ENCODE data around the gene KLF15.

Gene KLF15

GRCh38 chr3:126319701-126320295 is 37.4 kb downstream of the KLF15 start:
- no peak overlapping the region for H3K9ac ChIP-seq (ENCODE audit: low read length)
- no peak overlapping the region for H3K4me3 ChIP-seq (ENCODE audit: low read length)
- no peaks in the 10 kb centered on the region for H3K9me3 ChIP-seq (ENCODE audit: control insufficient read depth, low read length)
- H3K36me3 ChIP-seq (ENCODE audit: control insufficient read depth, insufficient read depth, low read length): no peaks in the 10 kb centered on the region
- H3K4me1 ChIP-seq (ENCODE audit: control insufficient read depth, insufficient read depth, low read length): no peaks in the 10 kb centered on the region
- no peaks in the 10 kb centered on the region for H3K27me3 ChIP-seq (ENCODE audit: control insufficient read depth, insufficient read depth, low read length)

- H3K27me3 ChIP-seq (ENCODE audit: control insufficient read depth, insufficient read depth, low read length): no peaks in the 10 kb centered on the region
- no peak overlapping the region for H3K4me3 ChIP-seq (ENCODE audit: low read length)
- H3K9ac ChIP-seq (ENCODE audit: low read length): no peak overlapping the region
- no peaks in the 10 kb centered on the region for H3K36me3 ChIP-seq (ENCODE audit: control insufficient read depth, insufficient read depth, low read length)
- H3K9me3 ChIP-seq (ENCODE audit: control insufficient read depth, low read length): no peaks in the 10 kb centered on the region
- no peaks in the 10 kb centered on the region for H3K4me1 ChIP-seq (ENCODE audit: control insufficient read depth, insufficient read depth, low read length)
These were observed 39.9 kb downstream of the KLF15 start for GRCh38 chr3:126317029-126317996.

GRCh38 chr3:126316501-126316939 is 40.7 kb downstream of the KLF15 start:
- Histone ChIP-seq H3K4me3 (ENCODE audit: low read length) (no peak overlapping the region), H3K9me3 (ENCODE audit: control insufficient read depth, low read length) (no peaks in the 10 kb centered on the region), H3K36me3 (ENCODE audit: control insufficient read depth, insufficient read depth, low read length) (no peaks in the 10 kb centered on the region), H3K9ac (ENCODE audit: low read length) (no peak overlapping the region), H3K4me1 (ENCODE audit: control insufficient read depth, insufficient read depth, low read length) (no peaks in the 10 kb centered on the region), H3K27me3 (ENCODE audit: control insufficient read depth, insufficient read depth, low read length) (no peaks in the 10 kb centered on the region)

- Histone ChIP-seq H3K9ac (ENCODE audit: low read length) (no peak overlapping the region), H3K9me3 (ENCODE audit: control insufficient read depth, low read length) (no peaks in the 10 kb centered on the region), H3K4me1 (ENCODE audit: control insufficient read depth, insufficient read depth, low read length) (no peaks in the 10 kb centered on the region), H3K36me3 (ENCODE audit: control insufficient read depth, insufficient read depth, low read length) (no peaks in the 10 kb centered on the region), H3K4me3 (ENCODE audit: low read length) (no peak overlapping the region), H3K27me3 (ENCODE audit: control insufficient read depth, insufficient read depth, low read length) (no peaks in the 10 kb centered on the region)
These were observed 41.2 kb downstream of the KLF15 start for GRCh38 chr3:126316031-126316461.

GRCh38 chr3:126314790-126315658 is 42.2 kb downstream of the KLF15 start:
- no peak overlapping the region for H3K9ac ChIP-seq (ENCODE audit: low read length)
- no peaks in the 10 kb centered on the region for H3K9me3 ChIP-seq (ENCODE audit: control insufficient read depth, low read length)
- H3K27me3 ChIP-seq (ENCODE audit: control insufficient read depth, insufficient read depth, low read length): no peaks in the 10 kb centered on the region
- no peaks in the 10 kb centered on the region for H3K36me3 ChIP-seq (ENCODE audit: control insufficient read depth, insufficient read depth, low read length)
- no peak overlapping the region for H3K4me3 ChIP-seq (ENCODE audit: low read length)
- no peaks in the 10 kb centered on the region for H3K4me1 ChIP-seq (ENCODE audit: control insufficient read depth, insufficient read depth, low read length)

GRCh38 chr3:126314305-126314789 is 42.9 kb downstream of the KLF15 start:
- no peak overlapping the region for H3K9ac ChIP-seq (ENCODE audit: low read length)
- H3K27me3 ChIP-seq (ENCODE audit: control insufficient read depth, insufficient read depth, low read length): no peaks in the 10 kb centered on the region
- H3K4me1 ChIP-seq (ENCODE audit: control insufficient read depth, insufficient read depth, low read length): no peaks in the 10 kb centered on the region
- no peaks in the 10 kb centered on the region for H3K9me3 ChIP-seq (ENCODE audit: control insufficient read depth, low read length)
- no peak overlapping the region for H3K4me3 ChIP-seq (ENCODE audit: low read length)
- no peaks in the 10 kb centered on the region for H3K36me3 ChIP-seq (ENCODE audit: control insufficient read depth, insufficient read depth, low read length)

- H3K9ac ChIP-seq (ENCODE audit: low read length): no peak overlapping the region
- H3K36me3 ChIP-seq (ENCODE audit: control insufficient read depth, insufficient read depth, low read length): no peaks in the 10 kb centered on the region
- H3K4me1 ChIP-seq (ENCODE audit: control insufficient read depth, insufficient read depth, low read length): no peaks in the 10 kb centered on the region
- H3K9me3 ChIP-seq (ENCODE audit: control insufficient read depth, low read length): no peaks in the 10 kb centered on the region
- H3K27me3 ChIP-seq (ENCODE audit: control insufficient read depth, insufficient read depth, low read length): no peaks in the 10 kb centered on the region
- H3K4me3 ChIP-seq (ENCODE audit: low read length): no peak overlapping the region
These were observed 43.5 kb downstream of the KLF15 start for GRCh38 chr3:126313580-126314304.

GRCh38 chr3:126313166-126313565 is 44.0 kb downstream of the KLF15 start:
- Histone ChIP-seq H3K9ac (ENCODE audit: low read length) (no peak overlapping the region), H3K36me3 (ENCODE audit: control insufficient read depth, insufficient read depth, low read length) (no peaks in the 10 kb centered on the region)

GRCh38 chr3:126312341-126312740 is 44.9 kb downstream of the KLF15 start:
- H3K4me3 ChIP-seq (ENCODE audit: low read length): no peak overlapping the region
- no peaks in the 10 kb centered on the region for H3K9me3 ChIP-seq (ENCODE audit: control insufficient read depth, low read length)
- H3K4me1 ChIP-seq (ENCODE audit: control insufficient read depth, insufficient read depth, low read length): no peaks in the 10 kb centered on the region
- H3K27me3 ChIP-seq (ENCODE audit: control insufficient read depth, insufficient read depth, low read length): no peaks in the 10 kb centered on the region
- no peaks in the 10 kb centered on the region for H3K36me3 ChIP-seq (ENCODE audit: control insufficient read depth, insufficient read depth, low read length)
- H3K9ac ChIP-seq (ENCODE audit: low read length): no peak overlapping the region

More at GRCh38 chr3:126313166-126313565, 44.0 kb downstream of the KLF15 start:
- H3K9me3 ChIP-seq (ENCODE audit: control insufficient read depth, low read length): no peaks in the 10 kb centered on the region
- no peak overlapping the region for H3K4me3 ChIP-seq (ENCODE audit: low read length)
- no peaks in the 10 kb centered on the region for H3K27me3 ChIP-seq (ENCODE audit: control insufficient read depth, insufficient read depth, low read length)
- H3K4me1 ChIP-seq (ENCODE audit: control insufficient read depth, insufficient read depth, low read length): no peaks in the 10 kb centered on the region

- H3K4me3 ChIP-seq (ENCODE audit: low read length): no peak overlapping the region
- H3K4me1 ChIP-seq (ENCODE audit: control insufficient read depth, insufficient read depth, low read length): no peaks in the 10 kb centered on the region
- H3K27me3 ChIP-seq (ENCODE audit: control insufficient read depth, insufficient read depth, low read length): no peaks in the 10 kb centered on the region
- H3K9me3 ChIP-seq (ENCODE audit: control insufficient read depth, low read length): no peaks in the 10 kb centered on the region
- H3K9ac ChIP-seq (ENCODE audit: low read length): no peak overlapping the region
- H3K36me3 ChIP-seq (ENCODE audit: control insufficient read depth, insufficient read depth, low read length): no peaks in the 10 kb centered on the region
These were observed 45.8 kb downstream of the KLF15 start for GRCh38 chr3:126311338-126311978.

- H3K4me3 ChIP-seq (ENCODE audit: low read length): no peak overlapping the region
- no peaks in the 10 kb centered on the region for H3K36me3 ChIP-seq (ENCODE audit: control insufficient read depth, insufficient read depth, low read length)
- H3K4me1 ChIP-seq (ENCODE audit: control insufficient read depth, insufficient read depth, low read length): no peaks in the 10 kb centered on the region
- no peak overlapping the region for H3K9ac ChIP-seq (ENCODE audit: low read length)
- no peaks in the 10 kb centered on the region for H3K27me3 ChIP-seq (ENCODE audit: control insufficient read depth, insufficient read depth, low read length)
- H3K9me3 ChIP-seq (ENCODE audit: control insufficient read depth, low read length): no peaks in the 10 kb centered on the region
These were observed 46.4 kb downstream of the KLF15 start for GRCh38 chr3:126310816-126311215.

All from mucosa of stomach (tissue), 1 donor.